GM23338 (cell line): ENCODE results near the gene RFX2.

Experiments used
- EZH2phosphoT487 ChIP-seq: fragments of 200-600 bp; sonication (generic); IDR thresholded peaks from one replicate; pipeline ENCODE4 v1.8.1; 2018; ENCODE audit warnings: antibody characterized with exemption; ENCODE audit not compliant: unreplicated experiment
- TF ChIP-seq, protein P1 (sequence below), 2 experiments: fragments of 200-600 bp in 1 of 2; sonication (generic) in 1 of 2; conservative IDR thresholded peaks; 2 replicates each; pipeline versions ENCODE4 v1.5.1 to v1.6.1; 2016 to 2017; ENCODE audit warnings: antibody characterized with exemption in 2 of 2, low read depth in 2 of 2, mild to moderate bottlenecking in 2 of 2, moderate library complexity in 1 of 2

- TF ChIP-seq EZH2phosphoT487, result no peak
- TF ChIP-seq, protein P1, sequence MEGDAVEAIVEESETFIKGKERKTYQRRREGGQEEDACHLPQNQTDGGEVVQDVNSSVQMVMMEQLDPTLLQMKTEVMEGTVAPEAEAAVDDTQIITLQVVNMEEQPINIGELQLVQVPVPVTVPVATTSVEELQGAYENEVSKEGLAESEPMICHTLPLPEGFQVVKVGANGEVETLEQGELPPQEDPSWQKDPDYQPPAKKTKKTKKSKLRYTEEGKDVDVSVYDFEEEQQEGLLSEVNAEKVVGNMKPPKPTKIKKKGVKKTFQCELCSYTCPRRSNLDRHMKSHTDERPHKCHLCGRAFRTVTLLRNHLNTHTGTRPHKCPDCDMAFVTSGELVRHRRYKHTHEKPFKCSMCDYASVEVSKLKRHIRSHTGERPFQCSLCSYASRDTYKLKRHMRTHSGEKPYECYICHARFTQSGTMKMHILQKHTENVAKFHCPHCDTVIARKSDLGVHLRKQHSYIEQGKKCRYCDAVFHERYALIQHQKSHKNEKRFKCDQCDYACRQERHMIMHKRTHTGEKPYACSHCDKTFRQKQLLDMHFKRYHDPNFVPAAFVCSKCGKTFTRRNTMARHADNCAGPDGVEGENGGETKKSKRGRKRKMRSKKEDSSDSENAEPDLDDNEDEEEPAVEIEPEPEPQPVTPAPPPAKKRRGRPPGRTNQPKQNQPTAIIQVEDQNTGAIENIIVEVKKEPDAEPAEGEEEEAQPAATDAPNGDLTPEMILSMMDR (conservative IDR thresholded peaks at IDR 0.05; ENCODE audit: low read depth in 2 of 2), result no peak
These were observed 34.0 kb downstream of the RFX2 start for GRCh38 chr19:6076291-6076665.
